Measurements from ENCODE around the gene LPCAT3. TPM values are rescaled to one million over a fixed set of nuclear protein-coding genes. Genes with fewer than 3 reads are reported as not detected.

LPCAT3 gene
- total RNA-seq, 4 donors from 2014 or later: 27.5 to 46.3 (median 32.7) TPM

GRCh38 chr12:6958609-6959057, 59.6 kb downstream of the LPCAT3 start:
- TF ChIP-seq POLR2A (IDR thresholded peaks at IDR 0.05) (no peak), CTCF (IDR thresholded peaks at IDR 0.05) (no peak)
- Histone ChIP-seq H3K36me3 (peaks cover 0 to 34% (median 0%) of the 10 kb centered on the region in 3 donors), H3K27me3 (no peaks in the 10 kb centered on the region), H3K4me3 (peak overlapping the region in 1 of 4 donors; percentile 44), H3K4me1 (peaks cover 34 to 92% (median 58%) of the 10 kb centered on the region in 3 donors), H3K27ac (peak overlapping the region; percentile 50 to 95 (median 66)), H3K9me3 (no peaks in the 10 kb centered on the region)
- no peak for DNase-seq
- intact Hi-C loops (cut with DNase I): no loop called here
- 68 to 73% methylated on average over 8 of the region's 10 CpGs for WGBS, 2 donors

- no peak for DNase-seq
Measured at GRCh38 chr12:6957741-6958608, 60.3 kb downstream of the LPCAT3 start.

GRCh38 chr12:6957151-6957701, 61.0 kb downstream of the LPCAT3 start:
- Histone ChIP-seq H3K36me3 (peaks cover 0 to 34% (median 0%) of the 10 kb centered on the region in 3 donors), H3K4me3 (no peak overlapping the region), H3K27ac (peak overlapping the region in 2 of 4 donors; percentile 78 to 95), H3K4me1 (peaks cover 31 to 87% (median 53%) of the 10 kb centered on the region in 3 donors), H3K27me3 (no peaks in the 10 kb centered on the region), H3K9me3 (no peaks in the 10 kb centered on the region)
- DNase-seq: no peak
- no peak for TF ChIP-seq CTCF (IDR thresholded peaks at IDR 0.05)
- TF ChIP-seq POLR2A (IDR thresholded peaks at IDR 0.05): no peak
- intact Hi-C loops (cut with DNase I): no loop called here
- WGBS, 2 donors: 71 to 80% methylated on average over 13 to 14 of the region's 20 CpGs

More at GRCh38 chr12:6957741-6958608, 60.3 kb downstream of the LPCAT3 start:
- WGBS, 2 donors: 38 to 63% methylated on average over 16 to 20 of the region's 28 CpGs
- Histone ChIP-seq H3K4me3 (no peak overlapping the region), H3K27me3 (no peaks in the 10 kb centered on the region), H3K4me1 (peaks cover 34 to 95% (median 58%) of the 10 kb centered on the region in 3 donors), H3K36me3 (peaks cover 0 to 34% (median 0%) of the 10 kb centered on the region in 3 donors), H3K27ac (peak overlapping the region; percentile 50 to 95 (median 66)), H3K9me3 (no peaks in the 10 kb centered on the region)
- TF ChIP-seq CTCF (IDR thresholded peaks at IDR 0.05): no peak
- TF ChIP-seq POLR2A (IDR thresholded peaks at IDR 0.05): no peak
- intact Hi-C loops (cut with DNase I): no loop called here

- Histone ChIP-seq H3K27me3 (no peaks in the 10 kb centered on the region), H3K9me3 (no peaks in the 10 kb centered on the region), H3K4me3 (no peak overlapping the region), H3K27ac (peak overlapping the region in 2 of 4 donors; percentile 29 to 34), H3K36me3 (peaks cover 0 to 34% (median 0%) of the 10 kb centered on the region in 3 donors), H3K4me1 (peaks cover 20 to 77% (median 43%) of the 10 kb centered on the region in 3 donors)
- WGBS, 2 donors: 71 to 100% methylated on average over 3 to 10 of the region's 28 CpGs
- intact Hi-C loops (cut with DNase I): no loop called here
- no peak for TF ChIP-seq POLR2A (IDR thresholded peaks at IDR 0.05)
- no peak for TF ChIP-seq CTCF (IDR thresholded peaks at IDR 0.05)
- no peak for DNase-seq
Measured at GRCh38 chr12:6956021-6956727, 62.1 kb downstream of the LPCAT3 start.
